RWPE1 (cell line): ENCODE data around the gene RHBDL1.

Experiments used
- CTCF ChIA-PET: fragments of 350-600 bp; sonication (Branson Sonifier 250); formaldehyde crosslinking; extraction: SDS; loops from one replicate; lab custom pipeline; 2021; lab: Yijun Ruan, JAX
- POLR2A ChIA-PET: fragments of 400-600 bp; formaldehyde crosslinking; extraction: SDS; loops from one replicate; lab custom pipeline; 2020; ENCODE audit warnings: antibody characterized with exemption; ENCODE audit not compliant: low non-redundant PET; lab: Yijun Ruan, JAX
- DNase-seq: peaks from one replicate; pipeline ENCODE4 v3.0.0; 2012; ENCODE audit warnings: low spot score
- H3K27ac ChIP-seq: fragments of 450-650 bp; 2 replicates; pipeline ENCODE4 v1.5.1; 2017
- CTCF ChIP-seq: fragments of 450-650 bp; conservative IDR thresholded peaks from 2 replicates; pipeline ENCODE4 v1.5.1; 2017; ENCODE audit warnings: low read depth, mild to moderate bottlenecking

RHBDL1 gene

GRCh38 chr16:641326-642188, 33.9 kb upstream of the RHBDL1 start, which contains the start of gene MCRIP2:
Gene MCRIP2, plus strand, starts transcription at chr16:641828. Its CDS starts 164 bp downstream, at chr16:641992.
- TF ChIP-seq CTCF = no peak
- ChIA-PET CTCF (interaction anchor here (0.5 to 0.6 kb wide), 2 partner anchors 42 to 108 kb away, joined by 3 read pairs; partner anchors contain the start of gene JMJD8), POLR2A (no interaction called here)
- peak within 1 kb of the TSS; percentile 89 for H3K27ac ChIP-seq
- peak; percentile 72 for DNase-seq

- TF ChIP-seq CTCF = no peak
- DNase-seq = no peak
- H3K27ac ChIP-seq = peak overlapping the region; percentile 89
- CTCF ChIA-PET = interaction anchor here (0.5 to 1.2 kb wide), 3 partner anchors 22 to 87 kb away, joined by 3 to 8 read pairs (median 3); partner anchors contain the start of gene JMJD8
- POLR2A ChIA-PET = interaction anchor here (0.8 kb wide), 1 partner anchor 56 kb away, joined by 3 read pairs; no protein-coding TSS in a partner anchor
Measured at GRCh38 chr16:642189-643049, 33.1 kb upstream of the RHBDL1 start.

- DNase-seq = no peak
- ChIA-PET POLR2A (interaction anchor here (0.8 kb wide), 1 partner anchor 56 kb away, joined by 3 read pairs; no protein-coding TSS in a partner anchor), CTCF (interaction anchor here (0.5 to 1.2 kb wide), 3 partner anchors 21 to 87 kb away, joined by 3 to 13 read pairs (median 8); no protein-coding TSS in a partner anchor)
- TF ChIP-seq CTCF = no peak
- H3K27ac ChIP-seq = peak overlapping the region; percentile 89
Measured at GRCh38 chr16:643050-643368, 32.5 kb upstream of the RHBDL1 start.

GRCh38 chr16:644556-644955, 30.9 kb upstream of the RHBDL1 start:
- ChIA-PET POLR2A (no interaction called here), CTCF (interaction anchor here (0.7 kb wide), 1 partner anchor 63 kb away, joined by 7 read pairs; no protein-coding TSS in a partner anchor)
- DNase-seq = no peak
- no peak for TF ChIP-seq CTCF
- peak overlapping the region; percentile 89 for H3K27ac ChIP-seq

- ChIA-PET CTCF (no interaction called here), POLR2A (no interaction called here)
- no peak for TF ChIP-seq CTCF
- peak overlapping the region; percentile 89 for H3K27ac ChIP-seq
- no peak for DNase-seq
Measured at GRCh38 chr16:645852-646678, 29.4 kb upstream of the RHBDL1 start.
